Measurements from ENCODE around the gene GUCD1. TPM values are rescaled to one million over a fixed set of nuclear protein-coding genes. Genes with fewer than 3 reads are reported as not detected.

The GUCD1 gene
- polyA plus RNA-seq, 1 donor (not counting 4 experiments of a cell fraction or from before 2014, with no cell fraction given) = 43.0 TPM

- no peaks in the 10 kb centered on the region for H4K20me1 ChIP-seq (ENCODE audit: control insufficient read depth, extremely low read depth, insufficient read depth, low read length)
- no peaks in the 10 kb centered on the region for H3K27me3 ChIP-seq (ENCODE audit: control insufficient read depth, extremely low read depth, insufficient read depth, low read length)
- no peaks in the 10 kb centered on the region for H3K9me3 ChIP-seq (ENCODE audit: control insufficient read depth, low read depth, low read length)
- H3K27ac ChIP-seq (ENCODE audit: control insufficient read depth, insufficient read depth, low read length) = no peak overlapping the region
- TF ChIP-seq CTCF (optimal IDR thresholded peaks at IDR 0.05 in 1 of 3, IDR thresholded peaks at IDR 0.05 in 1 of 3, conservative IDR thresholded peaks at IDR 0.05 in 1 of 3; ENCODE audit: extremely low read depth in 1 of 3, insufficient read depth in 2 of 3, low read length in 3 of 3) (no peak), EZH2 (IDR thresholded peaks at IDR 0.05; ENCODE audit: low read length) (no peak)
- no peaks in the 10 kb centered on the region for H3K9me1 ChIP-seq (ENCODE audit: control insufficient read depth, extremely low read depth, insufficient read depth, low read length)
- FAIRE-seq (no peak), DNase-seq (ENCODE audit: low read depth, low spot score) (no peak)
- H3K36me3 ChIP-seq (ENCODE audit: control insufficient read depth in 2 of 2, extremely low read depth in 1 of 2, insufficient read depth in 2 of 2, low read length in 2 of 2) = peaks cover 34 to 39% of the 10 kb centered on the region in 2 experiments
- H3K79me2 ChIP-seq (ENCODE audit: control insufficient read depth, insufficient read depth, low read length) = no peaks in the 10 kb centered on the region
- H2AFZ ChIP-seq (ENCODE audit: control insufficient read depth, low read length) = no peak overlapping the region
- H3K9ac ChIP-seq (ENCODE audit: control insufficient read depth, extremely low read depth, insufficient read depth, low read length) = no peak overlapping the region
- H3K4me2 ChIP-seq (ENCODE audit: control insufficient read depth, extremely low read depth, insufficient read depth, low read depth, low read length) = no peak overlapping the region
- no peak overlapping the region for H3K4me3 ChIP-seq (ENCODE audit: control insufficient read depth in 2 of 3, extremely low read depth in 1 of 3, insufficient read depth in 2 of 3, low read depth in 1 of 3, low read length in 3 of 3)
- no peaks in the 10 kb centered on the region for H3K4me1 ChIP-seq (ENCODE audit: control insufficient read depth, extremely low read depth, insufficient read depth, low read length)
- dilution Hi-C loops (cut with MboI; ENCODE audit: extremely low pct_ligation_motif_present, low sequenced_read_pairs) = no loop called here
These were observed 11.7 kb downstream of the GUCD1 start for GRCh38 chr22:24543185-24543601.

GRCh38 chr22:24542641-24543040, 12.3 kb downstream of the GUCD1 start:
- no peak overlapping the region for H3K27ac ChIP-seq (ENCODE audit: control insufficient read depth, insufficient read depth, low read length)
- no peaks in the 10 kb centered on the region for H3K9me1 ChIP-seq (ENCODE audit: control insufficient read depth, extremely low read depth, insufficient read depth, low read length)
- H3K79me2 ChIP-seq (ENCODE audit: control insufficient read depth, insufficient read depth, low read length) = no peaks in the 10 kb centered on the region
- DNase-seq (ENCODE audit: low read depth, low spot score) (no peak), FAIRE-seq (no peak)
- H3K4me2 ChIP-seq (ENCODE audit: control insufficient read depth, extremely low read depth, insufficient read depth, low read depth, low read length) = no peak overlapping the region
- H3K27me3 ChIP-seq (ENCODE audit: control insufficient read depth, extremely low read depth, insufficient read depth, low read length) = no peaks in the 10 kb centered on the region
- no peak overlapping the region for H2AFZ ChIP-seq (ENCODE audit: control insufficient read depth, low read length)
- H3K4me3 ChIP-seq (ENCODE audit: control insufficient read depth in 2 of 3, extremely low read depth in 1 of 3, insufficient read depth in 2 of 3, low read depth in 1 of 3, low read length in 3 of 3) = no peak overlapping the region
- no peaks in the 10 kb centered on the region for H4K20me1 ChIP-seq (ENCODE audit: control insufficient read depth, extremely low read depth, insufficient read depth, low read length)
- no peak overlapping the region for H3K9ac ChIP-seq (ENCODE audit: control insufficient read depth, extremely low read depth, insufficient read depth, low read length)
- H3K4me1 ChIP-seq (ENCODE audit: control insufficient read depth, extremely low read depth, insufficient read depth, low read length) = no peaks in the 10 kb centered on the region
- TF ChIP-seq EZH2 (IDR thresholded peaks at IDR 0.05; ENCODE audit: low read length) = no peak
- TF ChIP-seq CTCF (optimal IDR thresholded peaks at IDR 0.05 in 1 of 3, IDR thresholded peaks at IDR 0.05 in 1 of 3, conservative IDR thresholded peaks at IDR 0.05 in 1 of 3; ENCODE audit: extremely low read depth in 1 of 3, insufficient read depth in 2 of 3, low read length in 3 of 3) = no peak
- H3K36me3 ChIP-seq (ENCODE audit: control insufficient read depth in 2 of 2, extremely low read depth in 1 of 2, insufficient read depth in 2 of 2, low read length in 2 of 2) = peaks cover 31 to 37% of the 10 kb centered on the region in 2 experiments
- no peaks in the 10 kb centered on the region for H3K9me3 ChIP-seq (ENCODE audit: control insufficient read depth, low read depth, low read length)
- dilution Hi-C loops (cut with MboI; ENCODE audit: extremely low pct_ligation_motif_present, low sequenced_read_pairs) = no loop called here
